Nephron (organoid): ENCODE data around the gene TOMM7.

Experiments
- H3K27ac Mint-ChIP-seq, 3 experiments: 2 replicates each; pipeline ENCODE4 v1.8.0; 2020; ENCODE audit warnings: mixed read lengths in 3 of 3, mild to moderate bottlenecking in 2 of 3, moderate library complexity in 1 of 3
- H3K27me3 Mint-ChIP-seq: 2 replicates; pipeline ENCODE4 v1.8.0; 2021; ENCODE audit warnings: low read depth, mild to moderate bottlenecking, moderate library complexity, mixed read lengths
- H3K36me3 Mint-ChIP-seq: 2 replicates; pipeline ENCODE4 v1.8.0; 2020; ENCODE audit warnings: low read depth, mixed read lengths
- H3K4me1 Mint-ChIP-seq: 2 replicates; pipeline ENCODE4 v1.8.0; 2020; ENCODE audit warnings: mixed read lengths
- H3K4me3 Mint-ChIP-seq, 3 experiments: 2 replicates each; pipeline ENCODE4 v1.8.0; 2020; ENCODE audit warnings: mild to moderate bottlenecking in 3 of 3, mixed read lengths in 3 of 3, moderate library complexity in 2 of 3
- H3K9me3 Mint-ChIP-seq: 2 replicates; pipeline ENCODE4 v1.8.0; 2020; ENCODE audit warnings: mixed read lengths
- CTCF ChIP-seq, 3 experiments: fragments of 200-600 bp; sonication (generic); IDR thresholded peaks; one replicate each; pipeline ENCODE4 v1.5.0; 2021; ENCODE audit warnings: antibody characterized with exemption in 3 of 3; ENCODE audit not compliant: unreplicated experiment in 3 of 3

TOMM7 gene

GRCh38 chr7:22772885-22773284, 49.8 kb downstream of the TOMM7 start:
- no peaks in the 10 kb centered on the region for H3K9me3 Mint-ChIP-seq
- no peak overlapping the region for H3K4me3 Mint-ChIP-seq
- H3K27me3 Mint-ChIP-seq = no peaks in the 10 kb centered on the region
- no peaks in the 10 kb centered on the region for H3K4me1 Mint-ChIP-seq
- no peak for TF ChIP-seq CTCF (IDR thresholded peaks at IDR 0.05; ENCODE audit: unreplicated experiment in 3 of 3)
- H3K36me3 Mint-ChIP-seq = no peaks in the 10 kb centered on the region
- H3K27ac Mint-ChIP-seq = no peak overlapping the region

- H3K27me3 Mint-ChIP-seq = no peaks in the 10 kb centered on the region
- H3K36me3 Mint-ChIP-seq = no peaks in the 10 kb centered on the region
- no peak overlapping the region for H3K4me3 Mint-ChIP-seq
- H3K27ac Mint-ChIP-seq = no peak overlapping the region
- H3K9me3 Mint-ChIP-seq = peaks cover 3% of the 10 kb centered on the region
- no peak for TF ChIP-seq CTCF (IDR thresholded peaks at IDR 0.05; ENCODE audit: unreplicated experiment in 3 of 3)
- no peaks in the 10 kb centered on the region for H3K4me1 Mint-ChIP-seq
These were observed 50.8 kb downstream of the TOMM7 start for GRCh38 chr7:22771872-22772228.

- no peak for TF ChIP-seq CTCF (IDR thresholded peaks at IDR 0.05; ENCODE audit: unreplicated experiment in 3 of 3)
- H3K27ac Mint-ChIP-seq = no peak overlapping the region
- H3K36me3 Mint-ChIP-seq = no peaks in the 10 kb centered on the region
These were observed 51.3 kb downstream of the TOMM7 start for GRCh38 chr7:22771194-22771871.

GRCh38 chr7:22765609-22766008, 57.0 kb downstream of the TOMM7 start:
- Mint-ChIP-seq H3K9me3 (peaks cover 3% of the 10 kb centered on the region), H3K27me3 (no peaks in the 10 kb centered on the region), H3K4me1 (no peaks in the 10 kb centered on the region), H3K4me3 (no peak overlapping the region), H3K27ac (no peak overlapping the region), H3K36me3 (no peaks in the 10 kb centered on the region)
- no peak for TF ChIP-seq CTCF (IDR thresholded peaks at IDR 0.05; ENCODE audit: unreplicated experiment in 3 of 3)

More at GRCh38 chr7:22771194-22771871, 51.3 kb downstream of the TOMM7 start:
- Mint-ChIP-seq H3K4me1 (no peaks in the 10 kb centered on the region), H3K4me3 (no peak overlapping the region), H3K27me3 (no peaks in the 10 kb centered on the region), H3K9me3 (peaks cover 3% of the 10 kb centered on the region)
